ENCODE measurements around the gene DLG2. TPM values are rescaled to one million over a fixed set of nuclear protein-coding genes. Genes with fewer than 3 reads are reported as not detected.

DLG2 gene
- total RNA-seq, 4 donors from 2014 or later, result 1.3 to 4.7 (median 2.4) TPM

- intact Hi-C loops (cut with DNase I; ENCODE audit: low total_unique reads) (no loop called here), in situ Hi-C loops (cut with MboI; ENCODE audit: low sequenced_read_pairs in 4 of 4) (loop anchor here in 1 of 4 donors (10.0 kb wide), 1 partner anchor 61 kb away; no protein-coding TSS in a partner anchor)
- H3K4me3 ChIP-seq, result no peak overlapping the region
- TF ChIP-seq POLR2A (IDR thresholded peaks at IDR 0.05), result no peak
- TF ChIP-seq CTCF (IDR thresholded peaks at IDR 0.05 in 4 of 5, conservative IDR thresholded peaks at IDR 0.05 in 1 of 5), result no peak
- H3K27me3 ChIP-seq, result no peaks in the 10 kb centered on the region
- ATAC-seq, result no peak
- peaks cover 0 to 4% (median 0%) of the 10 kb centered on the region in 3 donors for H3K9me3 ChIP-seq
- no peaks in the 10 kb centered on the region for H3K36me3 ChIP-seq
- DNase-seq, result no peak
- H3K4me1 ChIP-seq, result no peaks in the 10 kb centered on the region
- H3K27ac ChIP-seq, result no peak overlapping the region
Observed at GRCh38 chr11:85394283-85394682, 232.9 kb downstream of the DLG2 start.

DNA sequence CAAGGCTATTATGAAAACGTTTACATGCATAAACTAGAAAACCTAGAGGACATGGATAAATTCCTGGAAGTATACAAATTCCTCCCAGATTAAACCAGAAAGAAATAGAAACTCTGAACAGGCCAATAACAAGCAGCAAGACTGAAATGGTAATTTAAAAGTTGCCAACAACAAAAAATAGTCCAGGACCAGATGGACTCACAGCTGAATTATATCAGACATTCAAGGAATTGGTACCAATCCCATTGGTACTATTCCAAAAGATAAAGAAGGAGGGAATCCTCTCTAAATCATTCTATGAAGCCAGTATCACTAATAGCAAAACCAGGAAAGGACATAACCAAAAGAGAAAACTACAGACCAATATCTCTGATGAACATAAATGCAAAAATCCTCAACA lies 236.0 kb downstream of the DLG2 start:
- intact Hi-C loops (cut with DNase I; ENCODE audit: low total_unique reads) (no loop called here), in situ Hi-C loops (cut with MboI; ENCODE audit: low sequenced_read_pairs in 4 of 4) (loop anchor here in 1 of 4 donors (10.0 kb wide), 1 partner anchor 64 kb away; no protein-coding TSS in a partner anchor)
- H3K9me3 ChIP-seq, result no peaks in the 10 kb centered on the region
- ATAC-seq (no peak), DNase-seq (no peak)
- H3K27ac ChIP-seq, result no peak overlapping the region
- TF ChIP-seq CTCF (IDR thresholded peaks at IDR 0.05 in 4 of 5, conservative IDR thresholded peaks at IDR 0.05 in 1 of 5) (no peak), POLR2A (IDR thresholded peaks at IDR 0.05) (no peak)
- H3K4me1 ChIP-seq, result no peaks in the 10 kb centered on the region
- H3K27me3 ChIP-seq, result no peaks in the 10 kb centered on the region
- H3K36me3 ChIP-seq, result no peaks in the 10 kb centered on the region
- no peak overlapping the region for H3K4me3 ChIP-seq

DNA sequence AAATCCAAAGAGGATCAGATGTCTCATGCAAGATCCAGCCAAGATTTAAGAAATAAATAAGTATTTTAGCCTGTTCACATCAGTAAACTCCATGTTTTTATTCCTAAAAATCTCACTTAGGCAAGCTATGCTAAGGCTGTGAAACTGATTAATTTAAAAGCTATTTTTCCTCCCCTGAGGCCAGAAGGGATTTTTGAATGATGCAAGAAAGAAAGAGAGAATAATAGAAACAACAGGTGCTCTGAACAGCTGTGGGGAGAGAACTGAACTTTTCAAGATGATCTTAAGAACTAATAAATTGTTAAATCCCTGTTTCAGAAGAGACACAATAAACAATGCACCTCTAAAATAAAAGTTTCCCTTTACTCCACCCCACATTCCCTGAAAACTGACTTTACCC lies 241.6 kb downstream of the DLG2 start:
- intact Hi-C loops (cut with DNase I; ENCODE audit: low total_unique reads) (no loop called here), in situ Hi-C loops (cut with MboI; ENCODE audit: low sequenced_read_pairs in 4 of 4) (no loop called here)
- no peaks in the 10 kb centered on the region for H3K36me3 ChIP-seq
- no peak overlapping the region for H3K4me3 ChIP-seq
- TF ChIP-seq CTCF (IDR thresholded peaks at IDR 0.05 in 4 of 5, conservative IDR thresholded peaks at IDR 0.05 in 1 of 5), result no peak
- no peak for TF ChIP-seq POLR2A (IDR thresholded peaks at IDR 0.05)
- peaks cover 0 to 7% of the 10 kb centered on the region in 2 donors for H3K4me1 ChIP-seq
- H3K27me3 ChIP-seq, result no peaks in the 10 kb centered on the region
- no peaks in the 10 kb centered on the region for H3K9me3 ChIP-seq
- DNase-seq (no peak), ATAC-seq (no peak)
- H3K27ac ChIP-seq, result no peak overlapping the region

DNA sequence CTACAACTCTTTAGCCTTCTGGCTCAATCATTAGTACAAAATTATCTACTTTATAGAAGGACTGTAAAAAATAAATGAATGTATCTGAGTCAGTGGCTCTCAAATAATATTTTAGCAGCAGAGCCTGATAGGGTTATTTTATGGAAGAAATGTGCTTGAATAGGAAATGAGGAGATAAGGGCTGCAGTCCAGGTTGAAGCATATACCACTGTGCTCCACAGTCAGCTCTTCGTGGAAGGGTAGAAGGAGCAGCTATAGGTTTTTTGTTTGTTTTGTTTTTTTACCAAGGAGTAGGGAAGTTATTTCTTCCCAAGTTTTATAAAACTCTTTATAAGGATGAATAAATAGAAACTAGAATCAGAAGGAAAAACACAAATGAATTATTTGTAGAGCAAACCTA lies 242.0 kb downstream of the DLG2 start:
- in situ Hi-C loops (cut with MboI; ENCODE audit: low sequenced_read_pairs in 4 of 4), result no loop called here
- intact Hi-C loops (cut with DNase I; ENCODE audit: low total_unique reads), result no loop called here
- TF ChIP-seq POLR2A (IDR thresholded peaks at IDR 0.05), result no peak
- no peak for TF ChIP-seq CTCF (IDR thresholded peaks at IDR 0.05 in 4 of 5, conservative IDR thresholded peaks at IDR 0.05 in 1 of 5)
- Histone ChIP-seq H3K4me1 (peaks cover 0 to 7% of the 10 kb centered on the region in 2 donors), H3K36me3 (no peaks in the 10 kb centered on the region), H3K4me3 (no peak overlapping the region), H3K27me3 (no peaks in the 10 kb centered on the region), H3K9me3 (no peaks in the 10 kb centered on the region), H3K27ac (no peak overlapping the region)
- DNase-seq (no peak), ATAC-seq (no peak)

DNA sequence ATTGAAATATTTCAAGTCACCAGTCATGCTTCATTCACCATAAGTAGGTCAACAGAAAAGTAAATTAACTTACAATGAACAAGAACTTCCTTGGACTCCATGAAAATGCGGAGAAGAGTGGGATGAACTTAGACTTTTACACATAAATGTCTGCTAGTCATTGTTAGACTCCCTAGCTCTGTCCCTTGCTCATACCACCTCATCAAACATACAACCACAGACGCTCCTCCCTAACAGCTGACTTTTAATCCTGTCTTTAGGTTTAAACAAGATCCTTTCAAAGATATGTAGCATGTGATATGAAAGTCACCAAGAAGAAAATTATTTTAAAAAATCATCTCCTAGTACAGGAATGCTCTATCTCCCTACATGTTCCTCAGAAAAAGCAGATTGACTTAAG lies 248.1 kb downstream of the DLG2 start:
- no peaks in the 10 kb centered on the region for H3K9me3 ChIP-seq
- no peaks in the 10 kb centered on the region for H3K27me3 ChIP-seq
- intact Hi-C loops (cut with DNase I; ENCODE audit: low total_unique reads) (no loop called here), in situ Hi-C loops (cut with MboI; ENCODE audit: low sequenced_read_pairs in 4 of 4) (no loop called here)
- no peak overlapping the region for H3K27ac ChIP-seq
- H3K4me1 ChIP-seq, result no peaks in the 10 kb centered on the region
- DNase-seq, result no peak
- ATAC-seq, result no peak
- TF ChIP-seq CTCF (IDR thresholded peaks at IDR 0.05 in 4 of 5, conservative IDR thresholded peaks at IDR 0.05 in 1 of 5) (no peak), POLR2A (IDR thresholded peaks at IDR 0.05) (no peak)
- no peak overlapping the region for H3K4me3 ChIP-seq
- H3K36me3 ChIP-seq, result no peaks in the 10 kb centered on the region
